GM12878 (cell line): ENCODE data around the gene ICE2. TPM values are rescaled to one million over a fixed set of nuclear protein-coding genes. Genes with fewer than 3 reads are reported as not detected.

ENCODE experiments used
- ATAC-seq: fragments of 200-7000 bp; cut with Tn5 transposase; 3 replicates; pipeline ENCODE4 v1.9.1; 2020; ENCODE audit warnings: mild to moderate bottlenecking, moderate library complexity
- BruUV-seq: library from RNA; stranded (reverse); fragments of 400-500 nt; replicated peaks from 2 replicates; lab custom pipeline; 2021; lab: Mats Ljungman, UMichigan
- CTCF ChIA-PET: fragments of 300-600 bp; sonication (Branson Sonifier 250); formaldehyde crosslinking; extraction: SDS; loops from one replicate; lab custom pipeline; 2021; ENCODE audit warnings: inconsistent platforms; lab: Yijun Ruan, JAX
- POLR2A ChIA-PET: fragments of 350-600 bp; formaldehyde crosslinking; extraction: SDS; loops from one replicate; lab custom pipeline; 2021; ENCODE audit warnings: inconsistent platforms; lab: Charles Lee
- RAD21 ChIA-PET: fragments of 300-600 bp; sonication (Branson Sonifier 250); formaldehyde crosslinking; loops from one replicate; lab custom pipeline; 2023; ENCODE audit warnings: antibody characterized with exemption; ENCODE audit not compliant: unreplicated experiment; lab: Charles Lee
- SMC1A ChIA-PET: fragments of 300-600 bp; sonication (Branson Sonifier 250); formaldehyde crosslinking; loops from one replicate; lab custom pipeline; 2023; ENCODE audit not compliant: unreplicated experiment, uncharacterized antibody; lab: Charles Lee
- DNase-seq: peaks from one replicate; pipeline ENCODE4 v3.0.0-alpha.2; 2011; ENCODE audit warnings: low read depth, low spot score
- FAIRE-seq: peaks from 3 replicates; lab custom pipeline; 2011; peaks lifted over from hg19 to GRCh38; lab: Jason Lieb, UNC
- H2AFZ ChIP-seq: 2 replicates; pipeline ENCODE4 v1.6.0; 2011; ENCODE audit warnings: low read depth, low read length, control low read depth; ENCODE audit not compliant: control insufficient read depth
- H3K27ac ChIP-seq: 2 replicates; pipeline ENCODE4 v1.5.1; 2011; ENCODE audit warnings: control low read depth; ENCODE audit not compliant: control insufficient read depth, insufficient read depth
- H3K27me3 ChIP-seq, 2 experiments: replicated peaks in 1 of 2; 2 replicates each; pipeline versions ENCODE4 v1.6.0 to v1.6.1; 2011; ENCODE audit warnings: low read length in 1 of 2; ENCODE audit not compliant: control insufficient read depth in 2 of 2, insufficient read depth in 2 of 2
- H3K36me3 ChIP-seq, 2 experiments: 2 replicates each; pipeline ENCODE4 v1.5.1; 2011; ENCODE audit warnings: low read length in 1 of 2; ENCODE audit not compliant: control insufficient read depth in 2 of 2, insufficient read depth in 2 of 2
- H3K4me1 ChIP-seq: 2 replicates; pipeline ENCODE4 v1.6.1; 2011; ENCODE audit warnings: mild to moderate bottlenecking, low read length, moderate library complexity, mixed read lengths; ENCODE audit not compliant: control insufficient read depth, insufficient read depth
- H3K4me2 ChIP-seq: 2 replicates; pipeline ENCODE4 v1.6.0; 2011; ENCODE audit warnings: control low read depth; ENCODE audit not compliant: control insufficient read depth, insufficient read depth
- H3K4me3 ChIP-seq: fragments of 200-600 bp; sonication (generic); 2 replicates; pipeline ENCODE4 v1.5.1; 2016
- H3K79me2 ChIP-seq: 2 replicates; pipeline ENCODE4 v1.6.0; 2011; ENCODE audit warnings: low read length; ENCODE audit not compliant: control insufficient read depth, insufficient read depth
- H3K9ac ChIP-seq: 2 replicates; pipeline ENCODE4 v1.8.0; 2011; ENCODE audit warnings: low read length, control low read depth, mixed read lengths; ENCODE audit not compliant: control insufficient read depth, insufficient read depth
- H3K9me3 ChIP-seq: replicated peaks from 3 replicates; pipeline ENCODE4 v1.5.1; 2011; ENCODE audit warnings: mild to moderate bottlenecking, low read length; ENCODE audit not compliant: control insufficient read depth, insufficient read depth
- H4K20me1 ChIP-seq: 2 replicates; pipeline ENCODE4 v1.6.0; 2011; ENCODE audit not compliant: control insufficient read depth, insufficient read depth
- ATF2 ChIP-seq: IDR thresholded peaks from 2 replicates; pipeline ENCODE4 v1.6.1; 2012; ENCODE audit warnings: low read length, inconsistent platforms
- BHLHE40 ChIP-seq, 2 experiments: fragments of 450-650 bp in 1 of 2; IDR thresholded peaks; 2 replicates each; pipeline ENCODE4 v1.6.1; 2011 to 2017; ENCODE audit warnings: low read depth in 2 of 2, borderline replicate concordance in 1 of 2, improper control_type of control experiment in 1 of 2, low read length in 1 of 2, mild to moderate bottlenecking in 1 of 2
- CREM ChIP-seq: IDR thresholded peaks from 2 replicates; pipeline ENCODE4 v1.6.1; 2014; ENCODE audit warnings: antibody characterized with exemption, low read depth
- FOXK2 ChIP-seq: fragments of 450-650 bp; IDR thresholded peaks from 2 replicates; pipeline ENCODE4 v1.6.1; 2017; ENCODE audit warnings: mild to moderate bottlenecking, moderate library complexity
- IRF4 ChIP-seq: IDR thresholded peaks from 2 replicates; pipeline ENCODE4 v1.6.1; 2011; ENCODE audit warnings: low read depth, low read length
- KLF5 ChIP-seq: fragments of 450-650 bp; IDR thresholded peaks from 2 replicates; pipeline ENCODE4 v1.6.1; 2014; ENCODE audit warnings: mild to moderate bottlenecking; ENCODE audit not compliant: partially characterized antibody
- MEF2B ChIP-seq: fragments of 450-650 bp; IDR thresholded peaks from 2 replicates; pipeline ENCODE4 v1.6.1; 2018; ENCODE audit warnings: mild to moderate bottlenecking, moderate library complexity; ENCODE audit not compliant: partially characterized antibody, poor library complexity, severe bottlenecking
- NKRF ChIP-seq: fragments of 450-650 bp; conservative IDR thresholded peaks from 2 replicates; pipeline ENCODE4 v1.6.1; 2017; ENCODE audit warnings: mild to moderate bottlenecking, moderate library complexity
- NRF1 ChIP-seq: conservative IDR thresholded peaks from 2 replicates; pipeline ENCODE4 v1.6.1; 2011; ENCODE audit warnings: mild to moderate bottlenecking, low read depth, low read length, improper control_type of control experiment
- PKNOX1 ChIP-seq: fragments of 450-650 bp; IDR thresholded peaks from 2 replicates; pipeline ENCODE4 v1.6.1; 2016; ENCODE audit warnings: mild to moderate bottlenecking
- POLR2AphosphoS2 ChIP-seq: IDR thresholded peaks from 2 replicates; pipeline ENCODE4 v1.6.1; 2011; ENCODE audit warnings: low read depth, mild to moderate bottlenecking, low read length, improper control_type of control experiment, moderate library complexity
- SMC3 ChIP-seq: IDR thresholded peaks from 2 replicates; pipeline ENCODE4 v1.6.1; 2011; ENCODE audit warnings: low read length, improper control_type of control experiment, borderline replicate concordance
- SPI1 ChIP-seq: IDR thresholded peaks from 2 replicates; pipeline ENCODE4 v1.6.1; 2011; ENCODE audit warnings: low read depth, mild to moderate bottlenecking, low read length, moderate library complexity, borderline replicate concordance; ENCODE audit not compliant: insufficient read depth
- TBL1XR1 ChIP-seq: IDR thresholded peaks from 2 replicates; pipeline ENCODE4 v1.6.1; 2012; ENCODE audit warnings: low read depth, low read length, improper control_type of control experiment
- TCF7 ChIP-seq: IDR thresholded peaks from 2 replicates; pipeline ENCODE4 v1.6.1; 2014; ENCODE audit warnings: antibody characterized with exemption, borderline replicate concordance
- USF2 ChIP-seq: IDR thresholded peaks from 2 replicates; pipeline ENCODE4 v1.6.1; 2011; ENCODE audit warnings: low read depth, low read length, improper control_type of control experiment, borderline replicate concordance
- WGBS: methylation state at CpG from one replicate; pipeline ENCODE4 v1.1.6; 2016; ENCODE audit warnings: low lambda C conversion rate; ENCODE audit not compliant: insufficient replicate concordance, insufficient coverage; ENCODE audit errors: missing lambda C conversion rate; 5-methylcytosine and 5-hydroxymethylcytosine counted together
- in situ Hi-C: fragments of 300-500 bp; cut with MboI; formaldehyde crosslinking; loops from 9 replicates; pipeline ENCODE4 v1.14.3; 2018; ENCODE audit warnings: mixed read lengths
- intact Hi-C: fragments of 100-400 bp; cut with micrococcal nuclease; formaldehyde crosslinking; loops from one replicate; pipeline ENCODE4 v1.14.2; 2022; ENCODE audit not compliant: unreplicated experiment
- polyA plus RNA-seq, 11 experiments: library from polyadenylated mRNA; depleted of rRNA in 4 of 11; unstranded in 6 of 11; stranded (reverse) in 5 of 11; fragments of >200 nt; fragmentation: Nextera tagmentation in 4 of 11; fragmentation: Illumina TruSeq in 1 of 11; extraction: Ambion mirVana in 4 of 11; extraction: Trizol in 1 of 11; gene quantifications; 1 replicate in 1 of 11; 2 replicates in 10 of 11; pipeline versions ENCODE4 v1.2.1 to v1.2.3, GENCODE V29; 2011 to 2016; ENCODE audit warnings: inconsistent platforms in 2 of 11, missing spikeins in 2 of 11, low read depth in 1 of 11
- total RNA-seq, 4 experiments: library from RNA; depleted of rRNA in 3 of 4; stranded (reverse); fragments of >200 nt in 3 of 4; fragmentation: Illumina TruSeq in 1 of 4; extraction: Trizol in 1 of 4; gene quantifications; 2 replicates each; pipeline versions ENCODE4 v1.2.1 to v1.2.3, GENCODE V29; 2013 to 2021

ICE2 gene
- total and polyA plus RNA-seq, 10 of the 15 experiments (the other 5 are each of a cell fraction or from before 2014, with no cell fraction given): 14.2 to 62.0 (median 44.9) TPM

- H3K9me3 ChIP-seq: no peaks in the 10 kb centered on the region
- H3K4me2 ChIP-seq: no peak overlapping the region
- no peak overlapping the region for H3K9ac ChIP-seq
- no peak overlapping the region for H3K4me3 ChIP-seq
- no peak for FAIRE-seq
- no peaks in the 10 kb centered on the region for H4K20me1 ChIP-seq
- POLR2A ChIA-PET: no interaction called here
- H2AFZ ChIP-seq: no peak overlapping the region
- RAD21 ChIA-PET: no interaction called here
- no peak for DNase-seq
- in situ Hi-C loops: no loop called here
- ATAC-seq: no peak
- H3K4me1 ChIP-seq: no peaks in the 10 kb centered on the region
- no peaks in the 10 kb centered on the region for H3K79me2 ChIP-seq
- H3K36me3 ChIP-seq: no peaks in the 10 kb centered on the region; a peak in 2 of 4 replicates
- CTCF ChIA-PET: interaction anchor here (2.4 kb wide), 1 partner anchor 11 kb away, joined by 8 read pairs; no protein-coding TSS in a partner anchor
- intact Hi-C loops: no loop called here
- SMC1A ChIA-PET: interaction anchor here (1.8 kb wide), 1 partner anchor 30 kb away, joined by 9 read pairs; no protein-coding TSS in a partner anchor
- 93% methylated on average over 1 of the region's 1 CpG for WGBS
- H3K27me3 ChIP-seq: no peaks in the 10 kb centered on the region
- H3K27ac ChIP-seq: no peak overlapping the region
- no TSS peak for BruUV-seq
- TF ChIP-seq TCF7 (no peak), NRF1 (no peak), FOXK2 (no peak), USF2 (no peak), IRF4 (no peak), POLR2AphosphoS2 (no peak), PKNOX1 (no peak), KLF5 (no peak), SPI1 (no peak), TBL1XR1 (no peak), SMC3 (no peak), ATF2 (no peak), CREM (no peak), BHLHE40 (IDR thresholded peaks at IDR 0.05; ENCODE audit: borderline replicate concordance in 1 of 2, low read depth in 2 of 2, low read length in 1 of 2) (no peak), NKRF (no peak), MEF2B (no peak)
Observed at GRCh38 chr15:60428935-60429334, 50.0 kb downstream of the ICE2 start.
